Tibial artery (tissue), 4 donors: Measurements from ENCODE around the gene VWF.

Experiments used
- DNase-seq, 2 donors: peaks; one replicate each; pipeline ENCODE4 v3.0.0-alpha.2; 2019
- H3K27ac ChIP-seq, 2 donors: fragments of 200-600 bp; sonication (generic) in 1 of 2; 1 replicate in 1 of 2; 2 replicates in 1 of 2; pipeline ENCODE4 v1.5.1; 2018 to 2019; ENCODE audit warnings: mild to moderate bottlenecking in 1 of 2
- H3K27me3 ChIP-seq, 2 donors: fragments of 200-600 bp; sonication (generic) in 1 of 2; one replicate each; pipeline versions ENCODE4 v1.5.1 to v1.6.0; 2016 to 2019
- H3K36me3 ChIP-seq, 3 donors: fragments of 200-600 bp; sonication (generic) in 2 of 3; one replicate each; pipeline ENCODE4 v1.5.1; 2016 to 2019; ENCODE audit warnings: mild to moderate bottlenecking in 2 of 3
- H3K4me1 ChIP-seq, 4 donors: fragments of 200-600 bp; sonication (generic) in 2 of 4; 1 replicate in 3 of 4; 2 replicates in 1 of 4; pipeline ENCODE4 v1.5.1; 2016 to 2019
- H3K4me3 ChIP-seq, 2 donors: fragments of 200-600 bp; sonication (generic) in 1 of 2; 1 replicate in 1 of 2; 2 replicates in 1 of 2; pipeline ENCODE4 v1.5.1; 2018 to 2019; ENCODE audit warnings: mild to moderate bottlenecking in 2 of 2
- H3K9me3 ChIP-seq, 3 donors: fragments of 200-600 bp; sonication (generic) in 1 of 3; one replicate each; pipeline ENCODE4 v1.5.1; 2016 to 2019
- intact Hi-C: fragments of 100-400 bp; cut with DNase I; formaldehyde crosslinking; loops from one replicate; pipeline ENCODE4 v1.15.0; 2023; ENCODE audit warnings: low total_unique reads
- TF ChIP-seq, protein P1 (sequence below), 2 experiments: fragments of 200-600 bp in 1 of 2; fragments of 450-650 bp in 1 of 2; IDR thresholded peaks; one replicate each; pipeline ENCODE4 v1.5.1; 2017 to 2019; ENCODE audit warnings: antibody characterized with exemption in 2 of 2, mild to moderate bottlenecking in 1 of 2, moderate library complexity in 1 of 2

The VWF gene

DNA sequence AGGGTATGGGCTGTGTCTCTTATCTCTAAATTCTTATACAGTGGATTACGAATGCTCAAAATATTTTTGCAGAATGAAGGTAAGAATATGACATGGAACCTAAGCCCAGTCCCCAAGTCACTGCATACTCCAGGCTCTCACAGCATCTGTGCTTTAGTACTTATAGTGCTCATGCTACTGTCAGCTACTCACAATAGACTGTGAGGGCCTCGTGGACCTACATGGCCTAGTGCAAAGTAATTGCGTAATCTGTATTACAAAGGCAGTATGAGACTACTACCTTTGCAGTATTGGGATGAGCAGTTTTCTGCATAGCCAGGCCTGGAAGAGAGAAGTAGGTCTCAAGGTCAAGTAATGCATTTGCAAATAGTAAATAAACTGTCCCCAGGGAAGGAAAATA lies 27.9 kb downstream of the VWF start:
- H3K27me3 ChIP-seq: no peaks in the 10 kb centered on the region
- no peak overlapping the region for H3K4me3 ChIP-seq
- no peak overlapping the region for H3K27ac ChIP-seq
- no peaks in the 10 kb centered on the region for H3K36me3 ChIP-seq
- intact Hi-C loops: no loop called here
- peak in 1 of 2 donors; percentile 1 for DNase-seq
- TF ChIP-seq, protein P1, sequence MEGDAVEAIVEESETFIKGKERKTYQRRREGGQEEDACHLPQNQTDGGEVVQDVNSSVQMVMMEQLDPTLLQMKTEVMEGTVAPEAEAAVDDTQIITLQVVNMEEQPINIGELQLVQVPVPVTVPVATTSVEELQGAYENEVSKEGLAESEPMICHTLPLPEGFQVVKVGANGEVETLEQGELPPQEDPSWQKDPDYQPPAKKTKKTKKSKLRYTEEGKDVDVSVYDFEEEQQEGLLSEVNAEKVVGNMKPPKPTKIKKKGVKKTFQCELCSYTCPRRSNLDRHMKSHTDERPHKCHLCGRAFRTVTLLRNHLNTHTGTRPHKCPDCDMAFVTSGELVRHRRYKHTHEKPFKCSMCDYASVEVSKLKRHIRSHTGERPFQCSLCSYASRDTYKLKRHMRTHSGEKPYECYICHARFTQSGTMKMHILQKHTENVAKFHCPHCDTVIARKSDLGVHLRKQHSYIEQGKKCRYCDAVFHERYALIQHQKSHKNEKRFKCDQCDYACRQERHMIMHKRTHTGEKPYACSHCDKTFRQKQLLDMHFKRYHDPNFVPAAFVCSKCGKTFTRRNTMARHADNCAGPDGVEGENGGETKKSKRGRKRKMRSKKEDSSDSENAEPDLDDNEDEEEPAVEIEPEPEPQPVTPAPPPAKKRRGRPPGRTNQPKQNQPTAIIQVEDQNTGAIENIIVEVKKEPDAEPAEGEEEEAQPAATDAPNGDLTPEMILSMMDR (IDR thresholded peaks at IDR 0.05): no peak
- peaks cover 0 to 19% (median 14%) of the 10 kb centered on the region in 4 donors for H3K4me1 ChIP-seq
- H3K9me3 ChIP-seq: no peaks in the 10 kb centered on the region

DNA sequence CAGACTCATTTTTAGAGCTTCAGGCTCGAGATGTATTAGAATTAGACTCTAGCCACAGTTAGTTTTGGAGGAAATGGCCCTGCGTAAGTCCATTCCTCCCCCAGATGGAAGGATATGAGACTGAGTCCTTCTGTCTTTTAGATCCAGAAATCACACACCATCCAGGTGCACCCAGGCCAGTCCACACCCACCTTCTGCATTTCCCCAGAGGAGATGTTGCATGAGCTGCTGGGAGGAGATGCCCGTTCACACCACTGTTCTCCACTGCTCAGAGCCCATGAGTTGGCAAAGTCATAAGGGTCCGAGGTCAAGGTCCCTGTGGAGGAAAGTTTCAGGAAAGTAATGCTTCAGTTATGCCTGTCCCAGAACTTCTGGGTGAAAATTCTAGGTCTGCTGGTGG lies 29.2 kb downstream of the VWF start:
- peak in 1 of 2 donors; percentile 11 for DNase-seq
- no peak overlapping the region for H3K27ac ChIP-seq
- no peak overlapping the region for H3K4me3 ChIP-seq
- no peaks in the 10 kb centered on the region for H3K9me3 ChIP-seq
- no peaks in the 10 kb centered on the region for H3K27me3 ChIP-seq
- no peaks in the 10 kb centered on the region for H3K36me3 ChIP-seq
- TF ChIP-seq, protein P1 (IDR thresholded peaks at IDR 0.05): no peak
- intact Hi-C loops: no loop called here
- peaks cover 0 to 19% (median 14%) of the 10 kb centered on the region in 4 donors for H3K4me1 ChIP-seq

DNA sequence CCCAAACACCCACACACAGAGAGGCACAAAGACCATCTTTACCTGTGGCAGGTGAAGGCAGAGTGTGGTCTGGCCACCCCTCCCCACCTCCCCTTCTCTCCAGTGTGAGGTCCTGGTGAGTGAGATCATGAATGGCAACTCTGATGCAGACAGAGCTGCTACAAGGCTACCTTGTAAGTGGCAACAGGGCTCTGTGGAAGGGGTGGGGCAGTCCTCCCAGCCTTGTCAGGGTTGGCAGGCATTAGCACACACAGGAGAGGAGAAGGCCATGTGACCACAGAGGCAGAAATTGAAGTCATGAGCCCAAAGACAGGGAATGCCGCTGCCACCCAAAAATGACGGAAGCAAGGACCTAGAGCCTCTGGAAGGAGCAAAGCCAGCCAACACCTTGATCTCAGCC lies 30.7 kb downstream of the VWF start:
- TF ChIP-seq, protein P1 (IDR thresholded peaks at IDR 0.05): no peak
- Histone ChIP-seq H3K4me1 (peaks cover 0 to 21% (median 14%) of the 10 kb centered on the region in 4 donors), H3K9me3 (no peaks in the 10 kb centered on the region), H3K27ac (peak overlapping the region; percentile 9 to 71), H3K4me3 (no peak overlapping the region), H3K36me3 (no peaks in the 10 kb centered on the region), H3K27me3 (no peaks in the 10 kb centered on the region)
- DNase-seq: peak in 1 of 2 donors; percentile 65
- intact Hi-C loops: no loop called here

DNA sequence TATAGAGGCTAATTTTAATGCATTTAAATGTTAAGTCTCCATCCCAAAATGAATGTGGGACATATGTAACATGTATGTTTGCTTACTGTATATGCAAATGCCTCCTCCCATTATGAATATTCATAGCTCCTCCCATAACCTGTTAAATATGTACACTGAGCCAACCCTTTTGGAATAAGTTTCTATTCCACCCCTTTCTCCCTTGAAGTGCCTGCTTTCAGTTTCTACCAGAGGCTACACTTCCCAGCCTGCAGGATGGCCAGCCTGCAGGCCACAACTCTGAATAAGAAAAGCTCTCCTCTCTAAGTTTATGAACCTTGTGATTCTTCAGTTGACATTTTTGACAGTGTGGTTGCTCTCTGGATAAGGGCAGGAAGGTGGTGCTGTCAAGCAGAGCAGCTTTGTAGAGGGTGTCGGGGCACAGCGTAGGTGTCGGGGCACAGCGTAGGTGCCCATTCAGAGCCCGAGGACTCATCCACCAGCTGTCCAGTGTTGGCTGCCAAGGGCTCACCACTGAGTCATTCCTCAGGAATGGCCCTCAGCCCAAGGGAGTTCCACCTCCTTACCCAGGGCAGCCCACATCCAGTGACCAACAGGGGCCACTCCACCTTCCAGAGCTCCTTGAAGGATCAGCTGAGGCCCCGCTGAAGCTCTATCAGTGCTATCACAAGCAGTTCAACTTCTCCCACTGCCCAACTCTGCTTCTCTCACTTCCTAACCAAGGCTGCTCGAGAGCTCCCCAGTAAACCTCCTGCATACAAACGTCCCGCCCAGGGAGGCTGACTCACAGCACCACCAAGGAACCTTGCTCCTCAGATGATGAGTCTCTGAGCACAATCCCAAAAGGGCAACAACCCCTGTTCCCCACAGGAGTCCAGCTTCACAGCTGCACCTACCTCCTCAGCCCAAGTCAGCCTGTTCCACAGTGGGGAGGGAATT lies 31.4 kb downstream of the VWF start:
- H3K27ac ChIP-seq: peak overlapping the region; percentile 9 to 71
- no peaks in the 10 kb centered on the region for H3K9me3 ChIP-seq
- TF ChIP-seq, protein P1 (IDR thresholded peaks at IDR 0.05): no peak
- DNase-seq: peak; percentile 54 to 88
- H3K4me3 ChIP-seq: no peak overlapping the region
- intact Hi-C loops: no loop called here
- peaks cover 0 to 24% (median 14%) of the 10 kb centered on the region in 4 donors for H3K4me1 ChIP-seq
- H3K36me3 ChIP-seq: no peaks in the 10 kb centered on the region
- no peaks in the 10 kb centered on the region for H3K27me3 ChIP-seq

DNA sequence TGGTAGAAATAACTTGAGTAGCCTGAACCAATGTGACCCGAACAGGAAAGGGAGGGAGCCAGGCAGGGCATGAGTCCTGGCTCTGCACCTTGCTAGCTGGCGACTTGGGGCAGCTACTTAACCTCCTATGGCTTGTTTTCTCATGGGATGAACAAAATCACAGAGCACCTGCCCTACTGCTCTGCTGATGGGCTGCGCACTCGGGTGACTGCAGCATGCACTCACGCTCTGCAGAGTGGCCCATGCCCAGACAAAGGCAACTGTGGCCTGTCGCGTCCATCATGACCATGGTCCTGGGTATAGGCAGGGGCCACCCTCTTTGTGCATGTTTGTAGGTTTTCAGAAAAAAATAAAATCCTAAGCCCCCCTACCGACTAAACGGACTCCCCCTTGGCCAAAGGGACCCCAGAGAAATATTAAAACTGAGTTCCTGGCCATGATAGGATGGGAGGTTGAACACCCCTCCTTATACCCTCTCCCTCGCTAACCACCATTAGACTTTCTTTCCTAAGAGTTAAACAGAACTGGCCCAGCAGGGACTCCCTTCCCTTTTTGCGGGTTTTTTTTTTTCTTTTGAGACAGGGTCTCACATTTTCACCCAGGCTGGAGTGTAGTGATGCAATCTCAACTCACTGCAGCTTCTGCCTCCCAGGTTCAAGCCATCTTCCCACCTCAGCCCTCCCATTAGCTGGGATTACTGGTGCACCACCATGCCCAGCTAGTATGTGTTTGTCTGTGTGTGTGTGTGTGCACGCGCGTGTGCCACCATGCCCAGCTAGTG lies 32.5 kb downstream of the VWF start:
- no peaks in the 10 kb centered on the region for H3K27me3 ChIP-seq
- H3K4me1 ChIP-seq: peaks cover 0 to 24% (median 14%) of the 10 kb centered on the region in 4 donors
- peak in 1 of 2 donors; percentile 34 for DNase-seq
- no peak overlapping the region for H3K27ac ChIP-seq
- no peaks in the 10 kb centered on the region for H3K9me3 ChIP-seq
- TF ChIP-seq, protein P1 (IDR thresholded peaks at IDR 0.05): no peak
- no peaks in the 10 kb centered on the region for H3K36me3 ChIP-seq
- intact Hi-C loops: no loop called here
- H3K4me3 ChIP-seq: no peak overlapping the region
